Chondrocyte (in vitro differentiated cells): ENCODE measurements around the gene DNAH17. TPM values are rescaled to one million over a fixed set of nuclear protein-coding genes. Genes with fewer than 3 reads are reported as not detected.

Source experiments
- DNase-seq: peaks from one replicate; pipeline ENCODE4 v3.0.0; 2021; ENCODE audit warnings: mixed read lengths, low spot score
- H3K27ac Mint-ChIP-seq: one replicate; pipeline ENCODE4 v1.8.0; 2021; ENCODE audit warnings: mild to moderate bottlenecking, moderate library complexity, mixed read lengths; ENCODE audit not compliant: unreplicated experiment
- H3K27me3 Mint-ChIP-seq: 2 replicates; pipeline ENCODE4 v1.8.0; 2021; ENCODE audit warnings: low read depth, mixed read lengths
- H3K36me3 Mint-ChIP-seq: 2 replicates; pipeline ENCODE4 v1.8.0; 2021; ENCODE audit warnings: low read depth, mixed read lengths
- H3K4me1 Mint-ChIP-seq: 2 replicates; pipeline ENCODE4 v1.8.0; 2021; ENCODE audit warnings: low read depth, mild to moderate bottlenecking, mixed read lengths
- H3K4me3 Mint-ChIP-seq: one replicate; pipeline ENCODE4 v1.8.0; 2021; ENCODE audit warnings: mild to moderate bottlenecking, moderate library complexity, mixed read lengths; ENCODE audit not compliant: unreplicated experiment
- H3K9me3 Mint-ChIP-seq: 2 replicates; pipeline ENCODE4 v1.8.0; 2021; ENCODE audit warnings: low read depth, mixed read lengths
- CTCF ChIP-seq: fragments of 200-600 bp; sonication (generic); IDR thresholded peaks from 2 replicates; pipeline ENCODE4 v1.5.0; 2021; ENCODE audit warnings: antibody characterized with exemption, mild to moderate bottlenecking, moderate library complexity
- total RNA-seq: library from RNA; stranded (reverse); gene quantifications from 3 replicates; pipeline ENCODE4 v1.2.1, GENCODE V29; 2021

DNAH17 gene
- total RNA-seq, 1 donor from 2014 or later = 0.42 TPM

- H3K27ac Mint-ChIP-seq = no peak overlapping the region
Measured at GRCh38 chr17:78566947-78567346, 10.2 kb downstream of the DNAH17 start.

GRCh38 chr17:78563189-78564145 is 13.7 kb downstream of the DNAH17 start:
- H3K27ac Mint-ChIP-seq = no peak overlapping the region
- H3K4me3 Mint-ChIP-seq = no peak overlapping the region
- no peak for DNase-seq
- no peaks in the 10 kb centered on the region for H3K4me1 Mint-ChIP-seq
- H3K36me3 Mint-ChIP-seq = no peaks in the 10 kb centered on the region
- H3K9me3 Mint-ChIP-seq = no peaks in the 10 kb centered on the region
- no peak for TF ChIP-seq CTCF
- no peaks in the 10 kb centered on the region for H3K27me3 Mint-ChIP-seq

More at GRCh38 chr17:78566947-78567346, 10.2 kb downstream of the DNAH17 start:
- Mint-ChIP-seq H3K27me3 (no peaks in the 10 kb centered on the region), H3K4me1 (no peaks in the 10 kb centered on the region), H3K9me3 (no peaks in the 10 kb centered on the region), H3K4me3 (no peak overlapping the region), H3K36me3 (no peaks in the 10 kb centered on the region)
- no peak for DNase-seq
- TF ChIP-seq CTCF = no peak

GRCh38 chr17:78562734-78563133 is 14.5 kb downstream of the DNAH17 start:
- Mint-ChIP-seq H3K36me3 (no peaks in the 10 kb centered on the region), H3K4me3 (no peak overlapping the region), H3K4me1 (no peaks in the 10 kb centered on the region), H3K27me3 (no peaks in the 10 kb centered on the region), H3K27ac (no peak overlapping the region), H3K9me3 (no peaks in the 10 kb centered on the region)
- DNase-seq = no peak
- TF ChIP-seq CTCF = no peak

GRCh38 chr17:78561166-78561565 is 16.0 kb downstream of the DNAH17 start:
- Mint-ChIP-seq H3K27ac (no peak overlapping the region), H3K9me3 (no peaks in the 10 kb centered on the region), H3K36me3 (no peaks in the 10 kb centered on the region), H3K4me1 (peaks cover 7% of the 10 kb centered on the region), H3K27me3 (no peaks in the 10 kb centered on the region), H3K4me3 (no peak overlapping the region)
- no peak for TF ChIP-seq CTCF
- DNase-seq = no peak

- no peaks in the 10 kb centered on the region for H3K36me3 Mint-ChIP-seq
- no peak for TF ChIP-seq CTCF
- peaks cover 8% of the 10 kb centered on the region for H3K4me1 Mint-ChIP-seq
- no peak for DNase-seq
- no peaks in the 10 kb centered on the region for H3K9me3 Mint-ChIP-seq
- no peaks in the 10 kb centered on the region for H3K27me3 Mint-ChIP-seq
- H3K4me3 Mint-ChIP-seq = no peak overlapping the region
- H3K27ac Mint-ChIP-seq = no peak overlapping the region
Measured at GRCh38 chr17:78560731-78561130, 16.5 kb downstream of the DNAH17 start.
